Trophoblast cell (in vitro differentiated cells and primary cell): Measurements from ENCODE around the gene MCM3AP.
A peak's percentile ranks its signal among the peaks of the same experiment; 100 is the strongest.
"Not testable (repeated sequence)": the region's sequence is repeated elsewhere in the genome, so short reads cannot be mapped to it uniquely, and the experiment has no call there.

ENCODE experiments used
- DNase-seq, 2 donors: peaks; one replicate each; pipeline ENCODE4 v3.0.0-alpha.2; 2016
- H2AFZ ChIP-seq: 2 replicates; pipeline ENCODE4 v1.6.1; 2013; ENCODE audit warnings: low read length, moderate library complexity, mild to moderate bottlenecking; ENCODE audit not compliant: insufficient read depth, poor library complexity
- H2AK5ac ChIP-seq: 2 replicates; pipeline ENCODE4 v1.6.1; 2013; ENCODE audit warnings: mild to moderate bottlenecking, low read length
- H2BK120ac ChIP-seq: 2 replicates; pipeline ENCODE4 v1.6.1; 2013; ENCODE audit warnings: low read length, mild to moderate bottlenecking, moderate library complexity; ENCODE audit not compliant: insufficient read depth, poor library complexity
- H2BK12ac ChIP-seq: 2 replicates; pipeline ENCODE4 v1.6.1; 2013; ENCODE audit warnings: mild to moderate bottlenecking, low read length, moderate library complexity
- H2BK5ac ChIP-seq: 2 replicates; pipeline ENCODE4 v1.6.1; 2013; ENCODE audit warnings: low read length, low read depth, moderate library complexity, mild to moderate bottlenecking; ENCODE audit not compliant: poor library complexity
- H3K14ac ChIP-seq: 2 replicates; pipeline ENCODE4 v1.6.1; 2013; ENCODE audit warnings: mild to moderate bottlenecking, low read length
- H3K18ac ChIP-seq: 2 replicates; pipeline ENCODE4 v1.6.1; 2013; ENCODE audit warnings: mild to moderate bottlenecking, low read length
- H3K23ac ChIP-seq: 2 replicates; pipeline ENCODE4 v1.6.1; 2013; ENCODE audit warnings: low read length
- H3K27ac ChIP-seq: 2 replicates; pipeline ENCODE4 v1.5.1; 2013; ENCODE audit warnings: low read depth, mild to moderate bottlenecking, inconsistent platforms, low read length, moderate library complexity
- H3K27me3 ChIP-seq: 2 replicates; pipeline ENCODE4 v1.6.1; 2013; ENCODE audit warnings: inconsistent platforms, mild to moderate bottlenecking, low read length, moderate library complexity; ENCODE audit not compliant: insufficient read depth
- H3K36me3 ChIP-seq, 2 experiments: 1 replicate in 1 of 2; 2 replicates in 1 of 2; pipeline ENCODE4 v1.6.1; 2013; ENCODE audit warnings: low read length in 2 of 2, mild to moderate bottlenecking in 2 of 2, moderate library complexity in 1 of 2; ENCODE audit not compliant: insufficient read depth in 2 of 2, control insufficient read depth in 1 of 2
- H3K4ac ChIP-seq: 2 replicates; pipeline ENCODE4 v1.6.1; 2013; ENCODE audit warnings: low read depth, mild to moderate bottlenecking, low read length, moderate library complexity
- H3K4me1 ChIP-seq, 2 experiments: 1 replicate in 1 of 2; 2 replicates in 1 of 2; pipeline ENCODE4 v1.6.1; 2013; ENCODE audit warnings: low read length in 2 of 2, mild to moderate bottlenecking in 2 of 2, moderate library complexity in 1 of 2; ENCODE audit not compliant: insufficient read depth in 2 of 2, control insufficient read depth in 1 of 2
- H3K4me2 ChIP-seq: 2 replicates; pipeline ENCODE4 v1.6.1; 2013; ENCODE audit warnings: inconsistent platforms, mild to moderate bottlenecking, low read length, moderate library complexity
- H3K4me3 ChIP-seq: 2 replicates; pipeline ENCODE4 v1.5.1; 2013; ENCODE audit warnings: mild to moderate bottlenecking, low read depth, low read length, inconsistent platforms
- H3K79me1 ChIP-seq: one replicate; pipeline ENCODE4 v1.6.1; 2013; ENCODE audit warnings: low read length
- H3K79me2 ChIP-seq: 2 replicates; pipeline ENCODE4 v1.6.1; 2013; ENCODE audit warnings: low read length, mild to moderate bottlenecking; ENCODE audit not compliant: control insufficient read depth, insufficient read depth, poor library complexity
- H3K9ac ChIP-seq: 2 replicates; pipeline ENCODE4 v1.6.1; 2013; ENCODE audit warnings: mild to moderate bottlenecking, low read length
- H3K9me3 ChIP-seq: 2 replicates; pipeline ENCODE4 v1.6.1; 2013; ENCODE audit warnings: low read depth, mild to moderate bottlenecking, control low read depth, inconsistent platforms, low read length; ENCODE audit not compliant: insufficient read depth
- H4K12ac ChIP-seq: 2 replicates; pipeline ENCODE4 v1.6.1; 2013; ENCODE audit warnings: low read depth, mild to moderate bottlenecking, low read length, moderate library complexity
- H4K8ac ChIP-seq: 2 replicates; pipeline ENCODE4 v1.6.1; 2013; ENCODE audit warnings: low read depth, mild to moderate bottlenecking, low read length, moderate library complexity
- H4K91ac ChIP-seq: one replicate; pipeline ENCODE4 v1.6.1; 2013; ENCODE audit warnings: low read depth, mild to moderate bottlenecking, low read length, moderate library complexity
- WGBS: extraction: QIAGEN DNeasy Blood & Tissue Kit; methylation state at CpG from one replicate; pipeline ENCODE4 v1.1.7; 2013; ENCODE audit warnings: missing lambda C conversion rate; ENCODE audit not compliant: insufficient read length, insufficient coverage; ENCODE audit errors: extremely low coverage; 5-methylcytosine and 5-hydroxymethylcytosine counted together

Gene MCM3AP

DNA sequence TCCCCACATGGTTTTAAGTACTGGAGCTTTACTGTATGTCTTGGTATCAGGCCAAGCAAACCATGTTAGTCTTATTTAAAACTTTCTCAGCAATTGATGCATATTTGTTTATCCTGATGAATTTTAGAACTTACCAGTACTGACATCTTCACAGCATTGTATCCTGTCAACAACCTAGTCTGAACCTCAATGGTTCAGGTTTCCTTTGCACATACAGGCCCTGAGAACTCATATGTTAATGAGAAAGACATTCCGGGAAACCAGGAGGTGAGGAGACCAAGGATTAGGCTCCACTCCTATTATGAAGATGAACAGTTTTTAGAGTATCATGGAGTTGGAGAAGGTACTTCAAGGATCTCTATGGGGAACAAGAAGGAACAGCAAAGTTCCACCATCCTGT, 43.8 kb downstream of the MCM3AP start:
- not testable (repeated sequence) for H3K79me1 ChIP-seq, H4K12ac ChIP-seq, H2BK5ac ChIP-seq, H3K18ac ChIP-seq, H3K4me1 ChIP-seq, H3K4me2 ChIP-seq, H2BK120ac ChIP-seq, H3K9me3 ChIP-seq, H3K9ac ChIP-seq, DNase-seq, H2AK5ac ChIP-seq, H3K27me3 ChIP-seq, H4K91ac ChIP-seq, H2BK12ac ChIP-seq, H3K23ac ChIP-seq, H3K14ac ChIP-seq, H3K4ac ChIP-seq, H3K79me2 ChIP-seq, H3K27ac ChIP-seq, H2AFZ ChIP-seq, H4K8ac ChIP-seq, H3K4me3 ChIP-seq
- peaks cover 51 to 64% of the 10 kb centered on the region in 2 experiments for H3K36me3 ChIP-seq
- no CpG with 5 or more reads among the region's 1 CpG for WGBS

- H3K9me3 ChIP-seq, result peaks cover 3% of the 10 kb centered on the region
- no peak overlapping the region for H3K27ac ChIP-seq
- H4K8ac ChIP-seq, result no peak overlapping the region
- H4K91ac ChIP-seq, result no peak overlapping the region
- H3K18ac ChIP-seq, result no peak overlapping the region
- no peaks in the 10 kb centered on the region for H3K79me1 ChIP-seq
- H3K4me3 ChIP-seq, result no peak overlapping the region
- H3K14ac ChIP-seq, result no peak overlapping the region
- no peak overlapping the region for H2AFZ ChIP-seq
- H2BK12ac ChIP-seq, result no peak overlapping the region
- H3K36me3 ChIP-seq, result peaks cover 47 to 61% of the 10 kb centered on the region in 2 experiments
- H3K4me1 ChIP-seq, result no peaks in the 10 kb centered on the region
- no peak overlapping the region for H3K4me2 ChIP-seq
- no peak overlapping the region for H2BK5ac ChIP-seq
- H3K79me2 ChIP-seq, result no peaks in the 10 kb centered on the region
- H2BK120ac ChIP-seq, result no peak overlapping the region
- H3K4ac ChIP-seq, result no peak overlapping the region
- H4K12ac ChIP-seq, result no peak overlapping the region
- H3K23ac ChIP-seq, result no peak overlapping the region
- H3K27me3 ChIP-seq, result no peaks in the 10 kb centered on the region
- WGBS, result no CpG with 5 or more reads among the region's 7 CpGs
- DNase-seq, result no peak
- no peak overlapping the region for H3K9ac ChIP-seq
- H2AK5ac ChIP-seq, result no peak overlapping the region
These were observed 45.5 kb downstream of the MCM3AP start for GRCh38 chr21:46239817-46240325.

DNA sequence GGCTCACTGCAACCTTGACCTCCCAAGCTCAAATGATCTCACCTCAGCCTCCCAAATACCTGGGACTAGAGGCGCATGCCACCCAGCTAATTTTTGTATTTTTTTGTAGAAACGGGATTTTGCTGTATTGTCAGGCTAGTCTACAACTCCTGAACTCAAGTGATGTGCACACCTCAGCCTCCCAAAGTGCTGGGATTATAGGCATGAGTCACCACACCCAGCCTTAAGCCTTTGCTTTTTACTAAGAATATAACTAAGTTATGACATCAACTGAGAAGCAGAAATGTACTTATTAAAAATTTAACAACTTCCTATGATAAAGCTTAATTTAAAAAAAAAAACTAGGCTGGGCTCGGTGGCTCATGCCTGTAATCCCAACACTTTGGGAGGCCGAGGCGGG, 47.9 kb downstream of the MCM3AP start:
- H3K9ac ChIP-seq, result no peak overlapping the region
- H3K79me1 ChIP-seq, result no peaks in the 10 kb centered on the region
- no peaks in the 10 kb centered on the region for H3K4me1 ChIP-seq
- no peak overlapping the region for H3K14ac ChIP-seq
- no peak overlapping the region for H3K4me3 ChIP-seq
- no peak for DNase-seq
- no peak overlapping the region for H4K91ac ChIP-seq
- no peak overlapping the region for H2BK120ac ChIP-seq
- no peaks in the 10 kb centered on the region for H3K27me3 ChIP-seq
- no peak overlapping the region for H2BK5ac ChIP-seq
- no peak overlapping the region for H3K4ac ChIP-seq
- H3K79me2 ChIP-seq, result no peaks in the 10 kb centered on the region
- H2AK5ac ChIP-seq, result no peak overlapping the region
- H3K9me3 ChIP-seq, result no peaks in the 10 kb centered on the region
- no peak overlapping the region for H3K4me2 ChIP-seq
- no peak overlapping the region for H4K8ac ChIP-seq
- no peak overlapping the region for H3K23ac ChIP-seq
- H3K36me3 ChIP-seq, result peaks cover 33 to 52% of the 10 kb centered on the region in 2 experiments
- H3K18ac ChIP-seq, result no peak overlapping the region
- H3K27ac ChIP-seq, result no peak overlapping the region
- no peak overlapping the region for H2AFZ ChIP-seq
- no peak overlapping the region for H4K12ac ChIP-seq
- H2BK12ac ChIP-seq, result no peak overlapping the region
- no CpG with 5 or more reads among the region's 5 CpGs for WGBS

GRCh38 chr21:46234436-46234950, 50.9 kb downstream of the MCM3AP start:
- no CpG with 5 or more reads among the region's 5 CpGs for WGBS
- no peak overlapping the region for H3K27ac ChIP-seq
- H2AK5ac ChIP-seq, result no peak overlapping the region
- H2BK5ac ChIP-seq, result no peak overlapping the region
- H3K9me3 ChIP-seq, result peaks cover 3% of the 10 kb centered on the region
- no peak overlapping the region for H2BK120ac ChIP-seq
- DNase-seq, result peak; percentile 75 to 91
- H3K36me3 ChIP-seq, result peaks cover 20 to 42% of the 10 kb centered on the region in 2 experiments
- H3K18ac ChIP-seq, result no peak overlapping the region
- H3K4ac ChIP-seq, result no peak overlapping the region
- no peak overlapping the region for H3K9ac ChIP-seq
- no peak overlapping the region for H3K14ac ChIP-seq
- H3K4me1 ChIP-seq, result peaks cover 2 to 3% of the 10 kb centered on the region in 2 experiments
- H3K4me3 ChIP-seq, result no peak overlapping the region
- no peak overlapping the region for H3K4me2 ChIP-seq
- no peak overlapping the region for H4K8ac ChIP-seq
- no peak overlapping the region for H2AFZ ChIP-seq
- no peak overlapping the region for H4K12ac ChIP-seq
- H3K23ac ChIP-seq, result no peak overlapping the region
- no peaks in the 10 kb centered on the region for H3K27me3 ChIP-seq
- peaks cover 2% of the 10 kb centered on the region for H3K79me1 ChIP-seq
- H4K91ac ChIP-seq, result no peak overlapping the region
- peaks cover 1% of the 10 kb centered on the region for H3K79me2 ChIP-seq
- H2BK12ac ChIP-seq, result no peak overlapping the region
